Measurements from ENCODE around the gene TRAF3IP1. TPM values are rescaled to one million over a fixed set of nuclear protein-coding genes. Genes with fewer than 3 reads are reported as not detected.

Gene TRAF3IP1
- polyA plus RNA-seq, 3 donors = 1.2 to 1.5 (median 1.5) TPM

DNA sequence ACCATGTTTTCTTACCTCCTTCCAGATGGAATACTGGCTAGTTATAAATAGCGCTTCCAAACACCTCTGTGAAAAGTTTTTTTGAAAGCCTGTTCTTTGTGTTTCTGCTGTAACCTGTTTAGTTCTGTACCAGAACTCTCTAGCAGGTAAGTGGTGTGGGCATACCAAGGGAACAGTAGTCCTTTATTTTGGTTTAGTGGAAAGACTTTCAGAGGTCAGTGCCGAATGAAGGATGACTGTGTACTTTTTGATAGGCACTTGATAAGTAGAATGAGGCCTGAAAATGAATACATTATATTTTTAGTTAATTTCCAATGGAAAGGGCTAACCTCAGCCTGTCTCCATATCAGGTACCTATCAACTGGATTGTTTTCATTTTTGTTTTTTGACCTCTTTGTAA lies 78.8 kb downstream of the TRAF3IP1 start:
- Histone ChIP-seq H3K9me3 (replicated peaks in 1 of 2; ENCODE audit: control insufficient read depth in 1 of 2, insufficient read depth in 1 of 2, low read length in 2 of 2) (no peaks in the 10 kb centered on the region), H4K20me1 (ENCODE audit: insufficient read depth, low read length) (no peaks in the 10 kb centered on the region), H2AFZ (ENCODE audit: insufficient read depth, low read depth, low read length, poor library complexity, severe bottlenecking) (no peak overlapping the region), H3K4me3 (replicated peaks in 1 of 3; ENCODE audit: low read depth in 2 of 3, low read length in 3 of 3) (no peak overlapping the region), H3K27ac (ENCODE audit: low read depth in 1 of 2, low read length in 2 of 2) (no peak overlapping the region), H3K36me3 (replicated peaks in 1 of 2; ENCODE audit: control insufficient read depth in 1 of 2, insufficient read depth in 2 of 2, low read length in 2 of 2) (no peaks in the 10 kb centered on the region), H3K9ac (ENCODE audit: insufficient read depth, low read length, poor library complexity, severe bottlenecking) (no peak overlapping the region), H3K27me3 (ENCODE audit: control insufficient read depth in 2 of 2, insufficient read depth in 2 of 2, low read length in 2 of 2) (no peaks in the 10 kb centered on the region), H3K4me1 (ENCODE audit: control insufficient read depth in 1 of 2, insufficient read depth in 2 of 2, low read length in 2 of 2) (no peaks in the 10 kb centered on the region), H3K4me2 (replicated peaks; ENCODE audit: extremely low read depth, low read length, poor library complexity, severe bottlenecking) (no peak overlapping the region), H3K79me2 (ENCODE audit: insufficient read depth, low read length) (no peaks in the 10 kb centered on the region)
- H3K27me3 Mint-ChIP-seq (ENCODE audit: low read depth in 3 of 3) = peaks cover 0 to 4% (median 0%) of the 10 kb centered on the region in 3 donors
- H3K4me3 Mint-ChIP-seq = no peak overlapping the region
- peaks cover 5% of the 10 kb centered on the region for H3K4me1 Mint-ChIP-seq
- DNase-seq = no peak
- peaks cover 3 to 6% of the 10 kb centered on the region in 2 donors for H3K36me3 Mint-ChIP-seq
- no peak overlapping the region for H3K27ac Mint-ChIP-seq
- intact Hi-C loops (cut with micrococcal nuclease) = no loop called here
- TF ChIP-seq, protein P1, sequence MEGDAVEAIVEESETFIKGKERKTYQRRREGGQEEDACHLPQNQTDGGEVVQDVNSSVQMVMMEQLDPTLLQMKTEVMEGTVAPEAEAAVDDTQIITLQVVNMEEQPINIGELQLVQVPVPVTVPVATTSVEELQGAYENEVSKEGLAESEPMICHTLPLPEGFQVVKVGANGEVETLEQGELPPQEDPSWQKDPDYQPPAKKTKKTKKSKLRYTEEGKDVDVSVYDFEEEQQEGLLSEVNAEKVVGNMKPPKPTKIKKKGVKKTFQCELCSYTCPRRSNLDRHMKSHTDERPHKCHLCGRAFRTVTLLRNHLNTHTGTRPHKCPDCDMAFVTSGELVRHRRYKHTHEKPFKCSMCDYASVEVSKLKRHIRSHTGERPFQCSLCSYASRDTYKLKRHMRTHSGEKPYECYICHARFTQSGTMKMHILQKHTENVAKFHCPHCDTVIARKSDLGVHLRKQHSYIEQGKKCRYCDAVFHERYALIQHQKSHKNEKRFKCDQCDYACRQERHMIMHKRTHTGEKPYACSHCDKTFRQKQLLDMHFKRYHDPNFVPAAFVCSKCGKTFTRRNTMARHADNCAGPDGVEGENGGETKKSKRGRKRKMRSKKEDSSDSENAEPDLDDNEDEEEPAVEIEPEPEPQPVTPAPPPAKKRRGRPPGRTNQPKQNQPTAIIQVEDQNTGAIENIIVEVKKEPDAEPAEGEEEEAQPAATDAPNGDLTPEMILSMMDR (IDR thresholded peaks at IDR 0.05) = no peak
- no CpG with 5 or more reads among the region's 2 CpGs for WGBS (ENCODE audit: insufficient coverage)
- H3K9me3 Mint-ChIP-seq = peaks cover 0 to 6% (median 0%) of the 10 kb centered on the region in 7 donors

DNA sequence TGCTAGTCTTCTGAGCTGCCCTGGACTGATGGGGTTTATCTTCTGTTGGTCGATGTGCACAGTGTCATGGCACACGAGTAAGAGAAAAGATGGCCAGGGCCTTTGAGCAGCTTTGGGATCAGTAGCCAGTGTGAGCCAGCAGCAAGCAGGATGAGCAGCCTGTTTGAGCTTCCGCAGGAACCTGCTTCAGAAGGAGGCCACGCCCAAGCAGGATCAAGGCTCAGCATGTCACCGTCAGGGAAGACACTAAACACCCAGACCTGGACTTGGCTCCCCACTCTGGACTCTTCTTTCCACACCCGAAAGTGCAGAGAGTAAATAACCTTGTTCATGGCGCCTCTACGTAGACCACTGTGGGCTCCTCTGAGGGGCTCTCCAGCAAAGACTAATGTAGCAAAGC lies 81.2 kb downstream of the TRAF3IP1 start:
- Histone ChIP-seq H4K20me1 (ENCODE audit: insufficient read depth, low read length) (no peaks in the 10 kb centered on the region), H3K9ac (ENCODE audit: insufficient read depth, low read length, poor library complexity, severe bottlenecking) (no peak overlapping the region), H3K4me1 (ENCODE audit: control insufficient read depth in 1 of 2, insufficient read depth in 2 of 2, low read length in 2 of 2) (peaks cover 8 to 9% of the 10 kb centered on the region in 2 donors), H2AFZ (ENCODE audit: insufficient read depth, low read depth, low read length, poor library complexity, severe bottlenecking) (no peak overlapping the region), H3K79me2 (ENCODE audit: insufficient read depth, low read length) (no peaks in the 10 kb centered on the region), H3K36me3 (replicated peaks in 1 of 2; ENCODE audit: control insufficient read depth in 1 of 2, insufficient read depth in 2 of 2, low read length in 2 of 2) (no peaks in the 10 kb centered on the region), H3K9me3 (replicated peaks in 1 of 2; ENCODE audit: control insufficient read depth in 1 of 2, insufficient read depth in 1 of 2, low read length in 2 of 2) (no peaks in the 10 kb centered on the region), H3K4me3 (replicated peaks in 1 of 3; ENCODE audit: low read depth in 2 of 3, low read length in 3 of 3) (no peak overlapping the region), H3K27ac (ENCODE audit: low read depth in 1 of 2, low read length in 2 of 2) (no peak overlapping the region), H3K4me2 (replicated peaks; ENCODE audit: extremely low read depth, low read length, poor library complexity, severe bottlenecking) (no peak overlapping the region), H3K27me3 (ENCODE audit: control insufficient read depth in 2 of 2, insufficient read depth in 2 of 2, low read length in 2 of 2) (no peaks in the 10 kb centered on the region)
- Mint-ChIP-seq H3K36me3 (peaks cover 2 to 6% of the 10 kb centered on the region in 2 donors), H3K27ac (peak overlapping the region in 2 of 7 donors; percentile 50 to 53), H3K27me3 (ENCODE audit: low read depth in 3 of 3) (peaks cover 0 to 7% (median 2%) of the 10 kb centered on the region in 3 donors), H3K4me1 (peaks cover 13% of the 10 kb centered on the region), H3K4me3 (no peak overlapping the region), H3K9me3 (peaks cover 0 to 6% (median 0%) of the 10 kb centered on the region in 7 donors)
- intact Hi-C loops (cut with micrococcal nuclease) = no loop called here
- DNase-seq = no peak
- TF ChIP-seq, protein P1 (IDR thresholded peaks at IDR 0.05) = no peak
- WGBS (ENCODE audit: insufficient coverage) = 96% methylated on average over 7 of the region's 8 CpGs

All from CD14-positive monocyte (primary cell).